Choroid plexus epithelial cell (primary cell): Measurements from ENCODE around the gene ELP6.
A peak's percentile ranks its signal among the peaks of the same experiment; 100 is the strongest.

Experiments
- DNase-seq: peaks from one replicate; pipeline ENCODE4 v3.0.0-alpha.2; 2010; ENCODE audit warnings: low read depth
- H3K4me3 ChIP-seq: 2 replicates; pipeline ENCODE4 v1.5.1; 2011; ENCODE audit warnings: low read depth, mild to moderate bottlenecking, control low read depth, low read length, moderate library complexity
- CTCF ChIP-seq: conservative IDR thresholded peaks from 2 replicates; pipeline ENCODE4 v1.5.1; 2011; ENCODE audit warnings: low read depth, mild to moderate bottlenecking, control low read depth, inconsistent platforms, low read length, moderate library complexity

ELP6 gene

GRCh38 chr3:47540281-47540680 lies 26.8 kb upstream of the ELP6 start:
- no peak for TF ChIP-seq CTCF
- H3K4me3 ChIP-seq = no peak overlapping the region
- no peak for DNase-seq

- no peak for DNase-seq
- H3K4me3 ChIP-seq = no peak overlapping the region
- no peak for TF ChIP-seq CTCF
Observed at GRCh38 chr3:47536967-47537366, 23.5 kb upstream of the ELP6 start.

- DNase-seq = no peak
- no peak overlapping the region for H3K4me3 ChIP-seq
- TF ChIP-seq CTCF = no peak
Observed at GRCh38 chr3:47536221-47536891, 22.8 kb upstream of the ELP6 start.

GRCh38 chr3:47533996-47534454 lies 20.5 kb upstream of the ELP6 start:
- DNase-seq = no peak
- no peak overlapping the region for H3K4me3 ChIP-seq
- no peak for TF ChIP-seq CTCF

GRCh38 chr3:47533481-47533880 lies 20.0 kb upstream of the ELP6 start:
- no peak for TF ChIP-seq CTCF
- DNase-seq = no peak
- H3K4me3 ChIP-seq = no peak overlapping the region

GRCh38 chr3:47527952-47528725 lies 14.6 kb upstream of the ELP6 start:
- no peak for TF ChIP-seq CTCF
- peak; percentile 14 for DNase-seq

More at GRCh38 chr3:47527952-47528725, 14.6 kb upstream of the ELP6 start:
- H3K4me3 ChIP-seq = no peak overlapping the region
